ENCODE measurements around the gene RNFT1. TPM values are rescaled to one million over a fixed set of nuclear protein-coding genes. Genes with fewer than 3 reads are reported as not detected.
"Not testable (repeated sequence)": the region's sequence is repeated elsewhere in the genome, so short reads cannot be mapped to it uniquely, and the experiment has no call there.

RNFT1 gene
- total RNA-seq, 1 experiment from 2014 or later = 16.7 TPM

DNA sequence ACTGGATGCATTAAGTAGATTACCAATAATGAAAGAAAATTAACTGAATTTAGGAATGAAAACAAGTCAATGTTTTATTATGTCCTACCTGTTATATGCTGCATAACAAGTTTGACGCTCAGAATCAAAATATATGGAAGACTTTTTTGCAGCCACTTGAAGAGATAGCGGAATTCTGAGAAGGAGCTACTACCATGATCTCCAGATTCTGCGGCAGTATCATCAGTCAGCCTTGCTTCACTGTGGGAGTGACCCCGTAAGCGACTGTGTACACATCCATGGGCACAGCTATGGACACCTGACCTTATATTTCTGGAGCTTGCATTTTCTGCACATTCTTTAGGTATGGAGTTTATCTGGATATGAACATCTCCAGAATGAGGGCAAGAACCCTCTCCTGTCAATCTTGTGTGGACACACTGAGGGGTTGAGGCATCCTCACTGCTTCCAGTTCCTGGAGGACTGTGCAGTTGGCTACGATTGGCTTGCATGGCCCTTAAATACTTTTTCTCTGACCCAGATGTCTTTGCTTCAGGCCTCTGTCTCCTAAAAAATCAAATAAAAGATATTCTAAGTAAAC lies 1.7 kb downstream of the RNFT1 start:
- Mint-ChIP-seq H3K27me3 (ENCODE audit: insufficient read depth, unreplicated experiment) (no peaks in the 10 kb centered on the region), H3K27ac (ENCODE audit: low read depth, unreplicated experiment) (no peak overlapping the region), H3K36me3 (ENCODE audit: insufficient read depth, unreplicated experiment) (peaks cover 38% of the 10 kb centered on the region), H3K4me1 (ENCODE audit: insufficient read depth, unreplicated experiment) (peaks cover 11% of the 10 kb centered on the region), H3K9me3 (ENCODE audit: unreplicated experiment) (no peaks in the 10 kb centered on the region), H3K4me3 (ENCODE audit: unreplicated experiment) (peak overlapping the region; percentile 92)
- ChIA-PET POLR2A (interaction anchor here (0.7 to 3.1 kb wide), 5 partner anchors 11 to 1559 kb away, joined by 3 to 15 read pairs (median 7); partner anchors contain the start of genes RPS6KB1 and TUBD1), CTCF (interaction anchor here (0.9 kb wide), 1 partner anchor 74 kb away, joined by 3 read pairs; no protein-coding TSS in a partner anchor)
- no peak for DNase-seq (ENCODE audit: unreplicated experiment)
- TF ChIP-seq, protein P1, sequence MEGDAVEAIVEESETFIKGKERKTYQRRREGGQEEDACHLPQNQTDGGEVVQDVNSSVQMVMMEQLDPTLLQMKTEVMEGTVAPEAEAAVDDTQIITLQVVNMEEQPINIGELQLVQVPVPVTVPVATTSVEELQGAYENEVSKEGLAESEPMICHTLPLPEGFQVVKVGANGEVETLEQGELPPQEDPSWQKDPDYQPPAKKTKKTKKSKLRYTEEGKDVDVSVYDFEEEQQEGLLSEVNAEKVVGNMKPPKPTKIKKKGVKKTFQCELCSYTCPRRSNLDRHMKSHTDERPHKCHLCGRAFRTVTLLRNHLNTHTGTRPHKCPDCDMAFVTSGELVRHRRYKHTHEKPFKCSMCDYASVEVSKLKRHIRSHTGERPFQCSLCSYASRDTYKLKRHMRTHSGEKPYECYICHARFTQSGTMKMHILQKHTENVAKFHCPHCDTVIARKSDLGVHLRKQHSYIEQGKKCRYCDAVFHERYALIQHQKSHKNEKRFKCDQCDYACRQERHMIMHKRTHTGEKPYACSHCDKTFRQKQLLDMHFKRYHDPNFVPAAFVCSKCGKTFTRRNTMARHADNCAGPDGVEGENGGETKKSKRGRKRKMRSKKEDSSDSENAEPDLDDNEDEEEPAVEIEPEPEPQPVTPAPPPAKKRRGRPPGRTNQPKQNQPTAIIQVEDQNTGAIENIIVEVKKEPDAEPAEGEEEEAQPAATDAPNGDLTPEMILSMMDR (IDR thresholded peaks at IDR 0.05; ENCODE audit: unreplicated experiment) = no peak
- BruUV-seq (replicated peaks) = no TSS peak
- intact Hi-C loops (cut with micrococcal nuclease) = no loop called here

DNA sequence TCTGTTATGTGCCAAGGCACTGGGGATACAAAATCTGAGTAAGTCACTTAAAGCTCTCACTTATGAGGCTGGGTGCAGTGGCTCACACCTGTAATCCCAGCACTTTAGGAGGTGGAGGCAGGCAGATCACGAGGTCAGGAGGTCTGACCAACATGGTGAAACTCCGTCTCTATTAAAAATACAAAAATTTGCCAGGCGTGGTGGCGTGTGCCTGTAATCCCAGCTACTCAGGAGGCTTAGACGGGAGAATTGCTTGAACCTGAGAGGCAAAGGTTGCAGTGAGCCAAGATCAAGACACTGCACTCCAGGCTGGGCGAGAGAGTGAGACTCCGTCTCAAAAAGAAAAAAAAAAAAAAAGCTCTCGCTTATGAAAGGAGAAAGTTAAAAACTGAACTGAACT lies 5.0 kb downstream of the RNFT1 start:
- H3K27me3 Mint-ChIP-seq (ENCODE audit: insufficient read depth, unreplicated experiment); intact Hi-C loops (cut with micrococcal nuclease); CTCF ChIA-PET; H3K4me1 Mint-ChIP-seq (ENCODE audit: insufficient read depth, unreplicated experiment); H3K27ac Mint-ChIP-seq (ENCODE audit: low read depth, unreplicated experiment); H3K4me3 Mint-ChIP-seq (ENCODE audit: unreplicated experiment); DNase-seq (ENCODE audit: unreplicated experiment); H3K9me3 Mint-ChIP-seq (ENCODE audit: unreplicated experiment); BruUV-seq (replicated peaks): not testable (repeated sequence)
- H3K36me3 Mint-ChIP-seq (ENCODE audit: insufficient read depth, unreplicated experiment) = peaks cover 66% of the 10 kb centered on the region
- POLR2A ChIA-PET = interaction anchor here (0.6 to 1.2 kb wide), 3 partner anchors 9 to 250 kb away, joined by 3 to 6 read pairs (median 3); no protein-coding TSS in a partner anchor

DNA sequence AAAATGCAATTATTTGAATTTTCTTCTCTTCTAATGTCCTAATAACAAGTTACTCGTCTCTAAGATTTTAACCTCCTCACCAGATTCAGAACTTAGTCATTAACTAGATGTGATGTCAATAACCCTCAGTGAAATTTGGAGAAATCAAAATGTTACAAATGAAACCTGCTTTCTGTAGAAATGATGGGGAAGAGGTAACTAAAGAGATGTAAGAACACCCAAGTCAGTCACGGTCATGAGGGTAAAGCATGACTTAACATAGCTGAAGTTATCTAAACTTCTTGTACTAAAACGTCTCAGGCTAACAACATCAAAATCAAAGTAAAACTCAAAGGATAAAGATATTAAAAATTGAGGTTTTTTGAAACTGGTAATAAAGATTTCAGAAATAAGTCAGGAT lies 9.7 kb downstream of the RNFT1 start:
- Mint-ChIP-seq H3K27ac (ENCODE audit: low read depth, unreplicated experiment) (no peak overlapping the region), H3K4me3 (ENCODE audit: unreplicated experiment) (no peak overlapping the region), H3K36me3 (ENCODE audit: insufficient read depth, unreplicated experiment) (peaks cover 54% of the 10 kb centered on the region), H3K9me3 (ENCODE audit: unreplicated experiment) (no peaks in the 10 kb centered on the region), H3K27me3 (ENCODE audit: insufficient read depth, unreplicated experiment) (no peaks in the 10 kb centered on the region), H3K4me1 (ENCODE audit: insufficient read depth, unreplicated experiment) (no peaks in the 10 kb centered on the region)
- TF ChIP-seq, protein P1 (IDR thresholded peaks at IDR 0.05; ENCODE audit: unreplicated experiment) = no peak
- POLR2A ChIA-PET = interaction anchor here (0.6 kb wide), 1 partner anchor 640 kb away, joined by 3 read pairs; no protein-coding TSS in a partner anchor
- BruUV-seq (replicated peaks) = no TSS peak
- CTCF ChIA-PET = no interaction called here
- intact Hi-C loops (cut with micrococcal nuclease) = no loop called here
- no peak for DNase-seq (ENCODE audit: unreplicated experiment)

DNA sequence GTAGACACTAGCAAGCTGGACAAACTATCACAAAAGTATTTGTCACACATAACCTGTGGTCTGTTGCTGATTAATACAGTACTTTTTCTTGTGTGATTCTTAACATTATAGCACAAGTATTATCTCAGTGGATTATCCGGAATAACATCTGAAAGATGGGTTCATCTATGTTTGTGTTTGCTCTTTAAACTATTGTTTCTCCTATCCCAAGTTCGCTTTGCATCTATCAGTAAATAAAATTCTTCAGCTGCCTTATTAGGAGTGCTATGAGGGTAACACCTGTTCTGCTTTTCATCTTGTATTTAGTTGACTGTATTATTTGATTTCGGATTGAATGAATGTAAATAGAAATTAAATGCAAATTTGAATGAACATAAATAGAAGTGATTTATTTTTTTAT lies 14.5 kb downstream of the RNFT1 start:
- TF ChIP-seq, protein P1 (IDR thresholded peaks at IDR 0.05; ENCODE audit: unreplicated experiment) = no peak
- H3K4me1 Mint-ChIP-seq (ENCODE audit: insufficient read depth, unreplicated experiment) = no peaks in the 10 kb centered on the region
- no peaks in the 10 kb centered on the region for H3K9me3 Mint-ChIP-seq (ENCODE audit: unreplicated experiment)
- BruUV-seq (replicated peaks) = no TSS peak
- no peak for DNase-seq (ENCODE audit: unreplicated experiment)
- H3K4me3 Mint-ChIP-seq (ENCODE audit: unreplicated experiment) = no peak overlapping the region
- POLR2A ChIA-PET = interaction anchor here (0.8 to 3.3 kb wide), 2 partner anchors 11 to 14 kb away, joined by 3 to 15 read pairs; partner anchors contain the start of gene RNFT1
- H3K27me3 Mint-ChIP-seq (ENCODE audit: insufficient read depth, unreplicated experiment) = no peaks in the 10 kb centered on the region
- intact Hi-C loops (cut with micrococcal nuclease) = no loop called here
- H3K27ac Mint-ChIP-seq (ENCODE audit: low read depth, unreplicated experiment) = no peak overlapping the region
- CTCF ChIA-PET = interaction anchor here (2.1 kb wide), 1 partner anchor 36 kb away, joined by 7 read pairs; no protein-coding TSS in a partner anchor
- peaks cover 60% of the 10 kb centered on the region for H3K36me3 Mint-ChIP-seq (ENCODE audit: insufficient read depth, unreplicated experiment)

DNA sequence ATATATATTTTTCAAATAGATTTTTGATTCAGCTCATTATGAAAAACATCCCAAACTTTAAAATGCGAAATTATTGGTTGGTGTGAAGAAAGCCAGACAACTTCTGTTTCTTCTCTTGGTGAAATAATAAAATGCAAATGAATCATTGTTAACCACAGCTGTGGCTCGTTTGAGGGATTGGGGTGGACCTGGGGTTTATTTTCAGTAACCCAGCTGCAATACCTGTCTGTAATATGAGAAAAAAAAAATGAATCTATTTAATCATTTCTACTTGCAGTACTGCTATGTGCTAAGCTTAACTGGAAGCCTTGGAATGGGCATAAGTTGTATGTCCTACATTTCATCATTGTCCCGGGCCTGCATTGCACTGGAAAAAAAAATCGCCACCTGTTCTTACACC lies 17.2 kb downstream of the RNFT1 start:
- H3K4me3 Mint-ChIP-seq (ENCODE audit: unreplicated experiment); H3K27ac Mint-ChIP-seq (ENCODE audit: low read depth, unreplicated experiment); H3K9me3 Mint-ChIP-seq (ENCODE audit: unreplicated experiment); BruUV-seq (replicated peaks); H3K27me3 Mint-ChIP-seq (ENCODE audit: insufficient read depth, unreplicated experiment); DNase-seq (ENCODE audit: unreplicated experiment); H3K4me1 Mint-ChIP-seq (ENCODE audit: insufficient read depth, unreplicated experiment); intact Hi-C loops (cut with micrococcal nuclease): not testable (repeated sequence)
- POLR2A ChIA-PET = interaction anchor here (2.0 kb wide), 1 partner anchor 17 kb away, joined by 7 read pairs; the partner anchor contains the start of gene RNFT1
- peaks cover 71% of the 10 kb centered on the region for H3K36me3 Mint-ChIP-seq (ENCODE audit: insufficient read depth, unreplicated experiment)
- CTCF ChIA-PET = interaction anchor here (1.4 kb wide), 1 partner anchor 32 kb away, joined by 3 read pairs; no protein-coding TSS in a partner anchor

DNA sequence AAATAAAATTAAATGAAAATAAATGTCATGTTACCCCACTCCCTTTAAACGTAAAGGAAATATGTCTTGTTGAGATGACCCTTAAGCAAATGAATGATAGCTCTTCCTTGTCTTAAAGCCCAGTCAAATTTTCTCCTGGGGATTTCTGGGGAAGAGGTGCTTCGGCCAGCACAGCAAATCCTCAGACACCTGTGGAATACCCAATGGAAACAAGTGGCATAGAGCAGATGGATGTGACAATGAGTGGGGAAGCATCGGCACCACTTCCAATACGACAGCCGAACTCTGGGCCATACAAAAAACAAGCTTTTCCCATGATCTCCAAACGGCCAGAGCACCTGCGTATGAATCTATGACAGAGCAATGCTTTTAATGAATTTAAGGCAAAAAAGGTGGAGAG lies 18.1 kb downstream of the RNFT1 start:
- H3K27ac Mint-ChIP-seq (ENCODE audit: low read depth, unreplicated experiment); BruUV-seq (replicated peaks); H3K9me3 Mint-ChIP-seq (ENCODE audit: unreplicated experiment); DNase-seq (ENCODE audit: unreplicated experiment); H3K27me3 Mint-ChIP-seq (ENCODE audit: insufficient read depth, unreplicated experiment); H3K4me1 Mint-ChIP-seq (ENCODE audit: insufficient read depth, unreplicated experiment); intact Hi-C loops (cut with micrococcal nuclease); H3K4me3 Mint-ChIP-seq (ENCODE audit: unreplicated experiment): not testable (repeated sequence)
- ChIA-PET CTCF (interaction anchor here (0.7 to 1.4 kb wide), 2 partner anchors 31 to 246 kb away, joined by 3 read pairs; no protein-coding TSS in a partner anchor), POLR2A (interaction anchor here (0.6 to 2.0 kb wide), 2 partner anchors 18 to 709 kb away, joined by 3 to 7 read pairs; partner anchors contain the start of gene RNFT1)
- H3K36me3 Mint-ChIP-seq (ENCODE audit: insufficient read depth, unreplicated experiment) = peaks cover 80% of the 10 kb centered on the region
